Kidney (tissue), 14 donors: ENCODE results near the gene NTMT2. TPM values are rescaled to one million over a fixed set of nuclear protein-coding genes. Genes with fewer than 3 reads are reported as not detected.

Experiments used
- DNase-seq, 5 donors: peaks; one replicate each; pipeline ENCODE4 v3.0.0-alpha.2; 2013 to 2020
- FAIRE-seq: peaks from 2 replicates; lab custom pipeline; 2012; peaks lifted over from hg19 to GRCh38; lab: Jason Lieb, UNC
- H3K27ac ChIP-seq, 2 donors: one replicate each; pipeline ENCODE4 v1.7.0; 2013; ENCODE audit warnings: low read depth in 2 of 2, low read length in 2 of 2, inconsistent platforms in 1 of 2
- H3K27me3 ChIP-seq: one replicate; pipeline ENCODE4 v1.7.1; 2013; ENCODE audit warnings: low read length, inconsistent platforms; ENCODE audit not compliant: control insufficient read depth, insufficient read depth
- H3K36me3 ChIP-seq, 3 donors: one replicate each; pipeline versions ENCODE4 v1.7.0 to v1.7.1; 2013; ENCODE audit warnings: low read length in 3 of 3, control low read depth in 1 of 3, inconsistent platforms in 1 of 3; ENCODE audit not compliant: insufficient read depth in 3 of 3, control insufficient read depth in 2 of 3
- H3K4me1 ChIP-seq, 3 donors: one replicate each; pipeline versions ENCODE4 v1.7.0 to v1.7.1; 2013; ENCODE audit warnings: low read length in 3 of 3, inconsistent platforms in 1 of 3, low read depth in 1 of 3; ENCODE audit not compliant: control insufficient read depth in 2 of 3, insufficient read depth in 2 of 3
- H3K4me3 ChIP-seq, 3 donors: one replicate each; pipeline versions ENCODE4 v1.7.0 to v1.8.1; 2013; ENCODE audit warnings: low read length in 3 of 3, control low read depth in 1 of 3, inconsistent platforms in 1 of 3
- H3K9ac ChIP-seq, 3 donors: one replicate each; pipeline versions ENCODE4 v1.7.0 to v1.7.1; 2013; ENCODE audit warnings: low read length in 3 of 3, control low read depth in 1 of 3, inconsistent platforms in 1 of 3
- H3K9me3 ChIP-seq, 3 donors: one replicate each; pipeline versions ENCODE4 v1.7.0 to v1.7.1; 2013; ENCODE audit warnings: low read length in 3 of 3, control low read depth in 1 of 3, inconsistent platforms in 1 of 3; ENCODE audit not compliant: control insufficient read depth in 2 of 3, insufficient read depth in 1 of 3
- CTCF ChIP-seq: IDR thresholded peaks from 3 replicates; pipeline ENCODE4 v1.5.1; 2012; ENCODE audit warnings: mild to moderate bottlenecking, moderate library complexity, borderline replicate concordance; ENCODE audit not compliant: insufficient read depth; ENCODE audit errors: extremely low read depth
- intact Hi-C: fragments of 100-400 bp; cut with DNase I; formaldehyde crosslinking; loops from one replicate; pipeline ENCODE4 v1.11.1; 2022
- polyA plus RNA-seq: library from polyadenylated mRNA; stranded (reverse); fragments of 350-450 nt; fragmentation: Illumina TruSeq; extraction: RNeasy Lipid Tissue Mini Kit (QIAGEN cat#74804); gene quantifications from one replicate; pipeline ENCODE4 v1.2.3, GENCODE V29; 2014; ENCODE audit warnings: low read depth, low replicate concordance; ENCODE audit not compliant: insufficient read depth
- total RNA-seq: library from RNA; stranded (reverse); fragmentation: NEBNext Ultra II Directional; extraction: Animal tissue kit (Norgen Biotek cat#: 25700); gene quantifications from one replicate; pipeline ENCODE4 v1.2.1, GENCODE V29; 2021
- donor health status: control.
- donor health status: control.
- donor health status: control.
- donor health status: control.
- donor health status: control.
- donor health status: DM: yes; HTN: yes; CAD: no.
- donor health status: Normal renal cell carcinoma (clear cell type).

NTMT2 gene
- total and polyA plus RNA-seq, 2 donors from 2014 or later: not detected

GRCh38 chr1:170146720-170147263 lies 1.0 kb downstream of the NTMT2 start:
- no peak for TF ChIP-seq CTCF
- H3K4me3 ChIP-seq: no peak overlapping the region
- H3K9me3 ChIP-seq: peaks cover 0 to 5% (median 0%) of the 10 kb centered on the region in 3 donors
- DNase-seq: no peak
- no peak overlapping the region for H3K9ac ChIP-seq
- no peak overlapping the region for H3K27ac ChIP-seq
- no peak for FAIRE-seq
- no peaks in the 10 kb centered on the region for H3K4me1 ChIP-seq
- H3K27me3 ChIP-seq: no peaks in the 10 kb centered on the region
- no peaks in the 10 kb centered on the region for H3K36me3 ChIP-seq
- intact Hi-C loops: no loop called here

GRCh38 chr1:170149241-170149640 lies 3.5 kb downstream of the NTMT2 start:
- H3K27ac ChIP-seq: no peak overlapping the region
- no peaks in the 10 kb centered on the region for H3K27me3 ChIP-seq
- no peak overlapping the region for H3K9ac ChIP-seq
- no peaks in the 10 kb centered on the region for H3K4me1 ChIP-seq
- no peak for DNase-seq
- H3K4me3 ChIP-seq: no peak overlapping the region
- FAIRE-seq: no peak
- intact Hi-C loops: no loop called here
- no peak for TF ChIP-seq CTCF
- H3K36me3 ChIP-seq: no peaks in the 10 kb centered on the region
- H3K9me3 ChIP-seq: peaks cover 0 to 14% (median 0%) of the 10 kb centered on the region in 3 donors

- DNase-seq (no peak), FAIRE-seq (no peak)
- TF ChIP-seq CTCF: no peak
- no peak overlapping the region for H3K9ac ChIP-seq
- no peaks in the 10 kb centered on the region for H3K27me3 ChIP-seq
- peaks cover 0 to 12% (median 0%) of the 10 kb centered on the region in 3 donors for H3K9me3 ChIP-seq
- H3K36me3 ChIP-seq: no peaks in the 10 kb centered on the region
- H3K4me1 ChIP-seq: no peaks in the 10 kb centered on the region
- intact Hi-C loops: no loop called here
- H3K4me3 ChIP-seq: no peak overlapping the region
- H3K27ac ChIP-seq: no peak overlapping the region
These were observed 4.3 kb downstream of the NTMT2 start for GRCh38 chr1:170150016-170150415.

- peaks cover 0 to 12% (median 0%) of the 10 kb centered on the region in 3 donors for H3K9me3 ChIP-seq
- H3K36me3 ChIP-seq: no peaks in the 10 kb centered on the region
- DNase-seq: no peak
- no peak overlapping the region for H3K27ac ChIP-seq
- FAIRE-seq: no peak
- no peak overlapping the region for H3K4me3 ChIP-seq
- no peak for TF ChIP-seq CTCF
- no peaks in the 10 kb centered on the region for H3K27me3 ChIP-seq
- intact Hi-C loops: no loop called here
- no peak overlapping the region for H3K9ac ChIP-seq
- H3K4me1 ChIP-seq: no peaks in the 10 kb centered on the region
These were observed 5.2 kb downstream of the NTMT2 start for GRCh38 chr1:170150921-170151320.
